Right renal pelvis (tissue), 4 donors: ENCODE data around the gene CDH13. TPM values are rescaled to one million over a fixed set of nuclear protein-coding genes. Genes with fewer than 3 reads are reported as not detected.

ENCODE experiments used
- DNase-seq, 4 donors: peaks; one replicate each; pipeline ENCODE4 v3.0.0-alpha.2; 2013; ENCODE audit warnings: low read depth in 4 of 4, low spot score in 3 of 4, missing footprints in 1 of 4
- polyA plus RNA-seq, 4 donors: library from polyadenylated mRNA; unstranded; fragments of 120-200 nt; gene quantifications; one replicate each; pipeline ENCODE4 v1.2.1, GENCODE V29; 2013; ENCODE audit not compliant: insufficient read length in 4 of 4

CDH13 gene
- polyA plus RNA-seq, 4 donors, result 10.1 to 16.5 (median 13.4) TPM

GRCh38 chr16:82732461-82732860 is 105.7 kb downstream of the CDH13 start:
- DNase-seq, result no peak

- no peak for DNase-seq
Observed at GRCh38 chr16:82735186-82735585, 108.4 kb downstream of the CDH13 start.

GRCh38 chr16:82735673-82736091 is 108.9 kb downstream of the CDH13 start:
- DNase-seq, result no peak

GRCh38 chr16:82736224-82736623 is 109.5 kb downstream of the CDH13 start:
- no peak for DNase-seq

- DNase-seq, result no peak
Observed at GRCh38 chr16:82738699-82739098, 111.9 kb downstream of the CDH13 start.

- DNase-seq, result no peak
Observed at GRCh38 chr16:82741073-82741615, 114.4 kb downstream of the CDH13 start.

- DNase-seq, result no peak
Observed at GRCh38 chr16:82744958-82745357, 118.2 kb downstream of the CDH13 start.

- DNase-seq, result no peak
Observed at GRCh38 chr16:82748026-82748425, 121.3 kb downstream of the CDH13 start.

GRCh38 chr16:82750068-82750467 is 123.3 kb downstream of the CDH13 start:
- no peak for DNase-seq

- DNase-seq, result no peak
Observed at GRCh38 chr16:82751020-82751419, 124.3 kb downstream of the CDH13 start.

- DNase-seq, result no peak
Observed at GRCh38 chr16:82752172-82752571, 125.4 kb downstream of the CDH13 start.

GRCh38 chr16:82753821-82754220 is 127.1 kb downstream of the CDH13 start:
- DNase-seq, result no peak

GRCh38 chr16:82754716-82755513 is 128.1 kb downstream of the CDH13 start:
- DNase-seq, result no peak

- no peak for DNase-seq
Observed at GRCh38 chr16:82755570-82756282, 129.0 kb downstream of the CDH13 start.

- no peak for DNase-seq
Observed at GRCh38 chr16:82756283-82756599, 129.5 kb downstream of the CDH13 start.

- DNase-seq, result no peak
Observed at GRCh38 chr16:82758406-82758805, 131.6 kb downstream of the CDH13 start.

- DNase-seq, result no peak
Observed at GRCh38 chr16:82758904-82759303, 132.1 kb downstream of the CDH13 start.

GRCh38 chr16:82761236-82761635 is 134.5 kb downstream of the CDH13 start:
- no peak for DNase-seq

GRCh38 chr16:82761858-82762257 is 135.1 kb downstream of the CDH13 start:
- no peak for DNase-seq

- no peak for DNase-seq
Observed at GRCh38 chr16:82763371-82763770, 136.6 kb downstream of the CDH13 start.

GRCh38 chr16:82767198-82767597 is 140.4 kb downstream of the CDH13 start:
- DNase-seq, result no peak

- no peak for DNase-seq
Observed at GRCh38 chr16:82767808-82768207, 141.0 kb downstream of the CDH13 start.
